Measurements from ENCODE around the gene GTF2A1.
A peak's percentile ranks its signal among the peaks of the same experiment; 100 is the strongest.
"Not testable (repeated sequence)": the region's sequence is repeated elsewhere in the genome, so short reads cannot be mapped to it uniquely, and the experiment has no call there.

GTF2A1 gene
- total RNA-seq: 62.9 to 95.4 (median 86.3) reads per million in 3 experiments

GRCh38 chr14:81220830-81221578 is at the start of gene GTF2A1:
Gene GTF2A1, minus strand, starts transcription at chr14:81220959. Its CDS starts 441 bp downstream, at chr14:81220518.
- peak; percentile 95 for DNase-seq

- no peak for DNase-seq
These were observed 49.2 kb upstream of the GTF2A1 start for GRCh38 chr14:81269979-81270375.

- peak; percentile 14 for DNase-seq
These were observed 48.6 kb upstream of the GTF2A1 start for GRCh38 chr14:81269100-81269978.

- DNase-seq: no peak
These were observed 47.3 kb upstream of the GTF2A1 start for GRCh38 chr14:81268016-81268416.

GRCh38 chr14:81265636-81266169 is 44.9 kb upstream of the GTF2A1 start:
- DNase-seq: no peak

GRCh38 chr14:81264671-81265070 is 43.9 kb upstream of the GTF2A1 start:
- no peak for DNase-seq

GRCh38 chr14:81263777-81264410 is 43.1 kb upstream of the GTF2A1 start:
- no peak for DNase-seq

GRCh38 chr14:81261176-81261575 is 40.4 kb upstream of the GTF2A1 start:
- DNase-seq: no peak

- no peak for DNase-seq
These were observed 40.0 kb upstream of the GTF2A1 start for GRCh38 chr14:81260732-81261131.

GRCh38 chr14:81256289-81256960 is 35.7 kb upstream of the GTF2A1 start:
- no peak for DNase-seq

GRCh38 chr14:81252278-81252677 is 31.5 kb upstream of the GTF2A1 start:
- DNase-seq: no peak

- DNase-seq: no peak
These were observed 26.6 kb upstream of the GTF2A1 start for GRCh38 chr14:81247271-81247766.

- no peak for DNase-seq
These were observed 25.9 kb upstream of the GTF2A1 start for GRCh38 chr14:81246461-81247270.

GRCh38 chr14:81245771-81246170 is 25.0 kb upstream of the GTF2A1 start:
- no peak for DNase-seq

GRCh38 chr14:81244431-81244830 is 23.7 kb upstream of the GTF2A1 start:
- DNase-seq: not testable (repeated sequence)

- DNase-seq: no peak
These were observed 22.7 kb upstream of the GTF2A1 start for GRCh38 chr14:81243499-81243898.

- DNase-seq: not testable (repeated sequence)
These were observed 16.1 kb upstream of the GTF2A1 start for GRCh38 chr14:81236849-81237248.

GRCh38 chr14:81236138-81236537 is 15.4 kb upstream of the GTF2A1 start:
- no peak for DNase-seq

- no peak for DNase-seq
These were observed 14.3 kb upstream of the GTF2A1 start for GRCh38 chr14:81235096-81235495.

GRCh38 chr14:81234278-81234677 is 13.5 kb upstream of the GTF2A1 start:
- no peak for DNase-seq

- DNase-seq: no peak
These were observed 12.9 kb upstream of the GTF2A1 start for GRCh38 chr14:81233615-81234014.

Measured in central memory CD4-positive, alpha-beta T cell (primary cell).